IMR-90 (cell line): Measurements from ENCODE around the gene ACBD3.

Source experiments
- CEBPB ChIP-seq: IDR thresholded peaks from 2 replicates; pipeline ENCODE4 v1.6.1; 2012; ENCODE audit warnings: low read depth, low read length, improper control_type of control experiment
- CHD1 ChIP-seq: IDR thresholded peaks from 2 replicates; pipeline ENCODE4 v1.6.1; 2012; ENCODE audit warnings: low read depth, low read length, improper control_type of control experiment
- POLR2A ChIP-seq: IDR thresholded peaks from 2 replicates; pipeline ENCODE4 v1.6.1; 2012; ENCODE audit warnings: mild to moderate bottlenecking, low read depth, low read length
- SMC3 ChIP-seq: fragments of 150-350 bp; IDR thresholded peaks from 2 replicates; pipeline ENCODE4 v1.6.1; 2016; ENCODE audit warnings: low read depth, mild to moderate bottlenecking, antibody characterized with exemption, low read length, moderate library complexity
- TF ChIP-seq, protein P1 (sequence below): conservative IDR thresholded peaks from 2 replicates; pipeline ENCODE4 v1.5.1; 2012; ENCODE audit warnings: mild to moderate bottlenecking, low read depth, low read length, improper control_type of control experiment

DNA sequence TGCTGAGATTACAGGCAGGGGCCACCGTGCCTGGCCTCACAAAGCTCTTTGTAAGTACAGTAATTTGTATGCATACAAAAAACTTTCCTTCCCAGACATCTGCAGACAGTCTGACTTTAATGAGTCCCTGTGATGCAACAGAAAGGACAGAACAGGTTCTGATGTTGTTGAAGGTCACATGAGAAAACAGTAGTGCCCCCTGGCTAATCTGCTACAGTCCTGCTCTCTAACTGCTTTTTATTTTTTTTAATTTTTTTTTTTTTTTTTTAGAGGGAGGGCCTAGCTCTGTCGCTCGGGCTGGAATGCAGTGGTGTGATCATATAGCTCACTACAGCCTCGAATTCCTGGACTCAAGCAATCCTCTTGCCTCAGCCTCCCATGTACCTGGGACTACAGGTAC is 36.7 kb downstream of the ACBD3 start:
- TF ChIP-seq POLR2A = no peak
- TF ChIP-seq, protein P1, sequence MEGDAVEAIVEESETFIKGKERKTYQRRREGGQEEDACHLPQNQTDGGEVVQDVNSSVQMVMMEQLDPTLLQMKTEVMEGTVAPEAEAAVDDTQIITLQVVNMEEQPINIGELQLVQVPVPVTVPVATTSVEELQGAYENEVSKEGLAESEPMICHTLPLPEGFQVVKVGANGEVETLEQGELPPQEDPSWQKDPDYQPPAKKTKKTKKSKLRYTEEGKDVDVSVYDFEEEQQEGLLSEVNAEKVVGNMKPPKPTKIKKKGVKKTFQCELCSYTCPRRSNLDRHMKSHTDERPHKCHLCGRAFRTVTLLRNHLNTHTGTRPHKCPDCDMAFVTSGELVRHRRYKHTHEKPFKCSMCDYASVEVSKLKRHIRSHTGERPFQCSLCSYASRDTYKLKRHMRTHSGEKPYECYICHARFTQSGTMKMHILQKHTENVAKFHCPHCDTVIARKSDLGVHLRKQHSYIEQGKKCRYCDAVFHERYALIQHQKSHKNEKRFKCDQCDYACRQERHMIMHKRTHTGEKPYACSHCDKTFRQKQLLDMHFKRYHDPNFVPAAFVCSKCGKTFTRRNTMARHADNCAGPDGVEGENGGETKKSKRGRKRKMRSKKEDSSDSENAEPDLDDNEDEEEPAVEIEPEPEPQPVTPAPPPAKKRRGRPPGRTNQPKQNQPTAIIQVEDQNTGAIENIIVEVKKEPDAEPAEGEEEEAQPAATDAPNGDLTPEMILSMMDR = no peak
- TF ChIP-seq CHD1 = no peak
- no peak for TF ChIP-seq SMC3
- no peak for TF ChIP-seq CEBPB
